GM06990 (cell line): ENCODE results near the gene STAC3.

ENCODE experiments used
- DNase-seq: peaks from one replicate; pipeline ENCODE4 v3.0.0-alpha.2; 2011; ENCODE audit not compliant: insufficient read length; ENCODE audit errors: extremely low read depth
- H3K27me3 ChIP-seq: replicated peaks from 2 replicates; pipeline ENCODE4 v1.6.0; 2011; ENCODE audit warnings: low read length; ENCODE audit not compliant: control insufficient read depth, insufficient read depth
- H3K36me3 ChIP-seq: 2 replicates; pipeline ENCODE4 v1.5.1; 2011; ENCODE audit warnings: low read length; ENCODE audit not compliant: control insufficient read depth, insufficient read depth
- H3K4me3 ChIP-seq: replicated peaks from 2 replicates; pipeline ENCODE4 v1.5.1; 2011; ENCODE audit warnings: low read depth, mild to moderate bottlenecking, control low read depth, low read length
- CTCF ChIP-seq: IDR thresholded peaks from 2 replicates; pipeline ENCODE4 v1.5.1; 2011; ENCODE audit warnings: low read length, control low read depth, mild to moderate bottlenecking, inconsistent platforms; ENCODE audit not compliant: insufficient read depth, poor library complexity, severe bottlenecking

The STAC3 gene

GRCh38 chr12:57200497-57200896, 50.5 kb downstream of the STAC3 start:
- no peak for DNase-seq
- TF ChIP-seq CTCF: no peak
- Histone ChIP-seq H3K4me3 (no peak overlapping the region), H3K27me3 (no peaks in the 10 kb centered on the region; the same call in 1 of the 2 replicates), H3K36me3 (no peaks in the 10 kb centered on the region)

- no peak for TF ChIP-seq CTCF
- Histone ChIP-seq H3K4me3 (no peak overlapping the region), H3K27me3 (no peaks in the 10 kb centered on the region; the same call in 1 of the 2 replicates), H3K36me3 (no peaks in the 10 kb centered on the region)
- DNase-seq: no peak
These were observed 51.8 kb downstream of the STAC3 start for GRCh38 chr12:57199191-57199590.

DNA sequence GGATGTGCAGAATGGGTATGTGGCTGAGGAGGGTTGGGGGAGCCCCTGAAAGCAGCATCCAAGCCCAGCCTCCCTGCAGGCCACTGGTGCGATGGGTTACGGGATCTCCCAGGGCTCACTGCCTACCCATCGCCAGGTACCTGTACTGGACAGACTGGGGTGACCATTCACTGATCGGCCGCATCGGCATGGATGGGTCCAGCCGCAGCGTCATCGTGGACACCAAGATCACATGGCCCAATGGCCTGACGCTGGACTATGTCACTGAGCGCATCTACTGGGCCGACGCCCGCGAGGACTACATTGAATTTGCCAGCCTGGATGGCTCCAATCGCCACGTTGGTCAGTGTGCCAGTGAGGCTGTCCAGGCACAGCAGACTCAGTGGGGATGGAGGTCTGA, 52.7 kb downstream of the STAC3 start:
- Histone ChIP-seq H3K36me3 (no peaks in the 10 kb centered on the region), H3K4me3 (no peak overlapping the region), H3K27me3 (no peaks in the 10 kb centered on the region; the same call in 1 of the 2 replicates)
- TF ChIP-seq CTCF: no peak
- DNase-seq: no peak

DNA sequence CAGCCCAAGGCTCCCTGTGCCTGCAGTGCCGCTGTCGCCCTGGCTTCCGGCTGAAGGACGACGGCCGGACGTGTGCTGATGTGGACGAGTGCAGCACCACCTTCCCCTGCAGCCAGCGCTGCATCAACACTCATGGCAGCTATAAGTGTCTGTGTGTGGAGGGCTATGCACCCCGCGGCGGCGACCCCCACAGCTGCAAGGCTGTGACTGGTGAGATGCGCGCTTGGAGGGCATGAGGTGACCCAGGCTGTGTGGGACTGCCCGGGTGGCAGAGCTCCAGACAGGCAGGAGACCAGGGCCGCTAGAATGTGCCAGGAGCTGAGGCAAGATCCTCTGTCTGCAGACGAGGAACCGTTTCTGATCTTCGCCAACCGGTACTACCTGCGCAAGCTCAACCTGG, 54.0 kb downstream of the STAC3 start:
- no peak overlapping the region for H3K4me3 ChIP-seq
- no peak for DNase-seq
- no peak for TF ChIP-seq CTCF
- no peaks in the 10 kb centered on the region for H3K36me3 ChIP-seq
- H3K27me3 ChIP-seq: no peaks in the 10 kb centered on the region; the same call in 1 of the 2 replicates

DNA sequence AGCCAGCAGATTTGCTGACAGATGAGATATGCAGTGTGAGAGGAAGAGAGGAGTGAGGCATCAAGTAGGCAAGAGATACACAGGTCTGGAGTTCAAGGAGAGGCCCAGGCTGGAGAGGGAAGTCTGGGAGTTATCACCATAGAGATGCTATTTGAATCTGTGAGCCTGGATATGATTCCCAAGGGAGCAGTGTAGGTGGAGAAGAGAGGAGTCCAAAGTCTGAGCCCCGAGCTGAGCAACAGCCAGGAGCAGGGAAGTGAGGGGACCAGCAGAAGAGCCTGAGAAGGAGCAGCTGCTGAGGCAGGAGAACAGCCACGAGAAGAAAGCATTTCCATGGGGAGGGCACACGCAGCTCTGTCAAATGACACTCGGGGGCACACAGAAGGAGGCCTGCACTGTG, 54.5 kb downstream of the STAC3 start:
- no peak overlapping the region for H3K4me3 ChIP-seq
- H3K36me3 ChIP-seq: no peaks in the 10 kb centered on the region
- no peak for TF ChIP-seq CTCF
- H3K27me3 ChIP-seq: no peaks in the 10 kb centered on the region; the same call in 1 of the 2 replicates
- no peak for DNase-seq
